ENCODE results near the gene ERN1. TPM values are rescaled to one million over a fixed set of nuclear protein-coding genes. Genes with fewer than 3 reads are reported as not detected.
A peak's percentile ranks its signal among the peaks of the same experiment; 100 is the strongest.

Gene ERN1
- total and polyA plus RNA-seq, 2 of the 13 experiments (the other 11 are each of a cell fraction or from before 2014, with no cell fraction given): 6.0 to 12.7 TPM

DNA sequence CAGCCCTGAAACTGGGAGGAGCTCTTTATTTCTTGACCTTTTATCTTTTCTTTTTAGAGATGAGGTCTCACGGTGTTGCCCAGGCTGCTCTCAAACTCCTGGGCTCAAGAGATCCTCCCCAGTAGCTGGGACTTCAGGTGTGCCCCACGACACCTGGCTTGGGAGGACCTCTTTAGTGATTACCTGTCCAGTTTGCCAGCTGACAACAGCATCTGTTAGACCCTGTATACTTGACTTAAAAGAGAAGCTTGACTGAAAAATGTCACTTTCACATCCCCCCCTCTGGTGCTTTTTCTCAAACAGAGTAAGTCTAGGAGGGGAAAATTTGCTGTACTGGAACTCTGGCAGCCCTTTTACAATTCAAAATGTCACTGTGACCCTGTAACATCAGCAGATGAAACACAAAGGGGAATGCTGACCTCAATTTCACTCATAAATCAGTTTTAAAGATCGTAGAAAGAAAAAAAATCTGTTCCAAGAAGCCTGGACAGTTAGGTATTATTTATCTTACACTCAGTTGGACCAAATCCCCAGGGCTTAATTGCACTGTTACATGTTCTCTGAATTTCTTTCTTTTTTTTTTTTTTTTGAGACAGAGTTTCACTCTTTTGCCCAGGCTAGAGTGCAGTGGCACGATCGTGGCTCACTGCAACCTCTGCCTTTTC is 1.8 kb upstream of the ERN1 start:
- WGBS (ENCODE audit: low lambda C conversion rate): 70% methylated on average over 5 of the region's 5 CpGs
- in situ Hi-C loops (cut with HindIII; ENCODE audit: extremely low pct_ligation_motif_present, low pct_unique_long_range_greater_than_20kb) (loop anchor here (5.0 to 10.0 kb wide), 3 partner anchors 69 to 207 kb away; no protein-coding TSS in a partner anchor), intact Hi-C loops (cut with micrococcal nuclease; ENCODE audit: unreplicated experiment) (loop anchor here (5.0 to 10.0 kb wide), 2 partner anchors 151 to 217 kb away; partner anchors contain the start of genes CSHL1 and GH1)
- Histone ChIP-seq H2AFZ (ENCODE audit: low read length) (no peak overlapping the region), H3K79me2 (ENCODE audit: insufficient read depth, low read length) (peaks cover 23% of the 10 kb centered on the region), H3K9ac (ENCODE audit: insufficient read depth, low read depth, low read length) (no peak overlapping the region), H3K27ac (ENCODE audit: extremely low read length, insufficient read depth, low read length) (no peak overlapping the region), H3K9me3 (ENCODE audit: low read length) (no peaks in the 10 kb centered on the region), H3K27me3 (ENCODE audit: control insufficient read depth in 1 of 2, insufficient read depth in 2 of 2, low read length in 2 of 2) (no peaks in the 10 kb centered on the region; a peak in 1 of 5 replicates), H3K4me1 (ENCODE audit: insufficient read depth, low read length) (peaks cover 76% of the 10 kb centered on the region), H3K4me2 (ENCODE audit: low read depth, low read length) (peak overlapping the region; percentile 25; the same call in 1 of the 2 replicates), H4K20me1 (ENCODE audit: insufficient read depth, low read length) (peaks cover 8% of the 10 kb centered on the region; the same call in 1 of the 2 replicates), H3K4me3 (replicated peaks in 1 of 3; ENCODE audit: insufficient read depth in 1 of 3, low read depth in 2 of 3, low read length in 3 of 3) (no peak overlapping the region), H3K36me3 (replicated peaks in 1 of 2; ENCODE audit: control insufficient read depth in 1 of 2, insufficient read depth in 2 of 2, low read length in 2 of 2) (no peaks in the 10 kb centered on the region)
- DNase-seq (ENCODE audit: low spot score): no peak
- TF ChIP-seq, protein P1, sequence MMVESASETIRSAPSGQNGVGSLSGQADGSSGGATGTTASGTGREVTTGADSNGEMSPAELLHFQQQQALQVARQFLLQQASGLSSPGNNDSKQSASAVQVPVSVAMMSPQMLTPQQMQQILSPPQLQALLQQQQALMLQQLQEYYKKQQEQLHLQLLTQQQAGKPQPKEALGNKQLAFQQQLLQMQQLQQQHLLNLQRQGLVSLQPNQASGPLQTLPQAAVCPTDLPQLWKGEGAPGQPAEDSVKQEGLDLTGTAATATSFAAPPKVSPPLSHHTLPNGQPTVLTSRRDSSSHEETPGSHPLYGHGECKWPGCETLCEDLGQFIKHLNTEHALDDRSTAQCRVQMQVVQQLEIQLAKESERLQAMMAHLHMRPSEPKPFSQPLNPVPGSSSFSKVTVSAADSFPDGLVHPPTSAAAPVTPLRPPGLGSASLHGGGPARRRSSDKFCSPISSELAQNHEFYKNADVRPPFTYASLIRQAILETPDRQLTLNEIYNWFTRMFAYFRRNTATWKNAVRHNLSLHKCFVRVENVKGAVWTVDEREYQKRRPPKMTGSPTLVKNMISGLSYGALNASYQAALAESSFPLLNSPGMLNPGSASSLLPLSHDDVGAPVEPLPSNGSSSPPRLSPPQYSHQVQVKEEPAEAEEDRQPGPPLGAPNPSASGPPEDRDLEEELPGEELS (CRISPR knock-in tag; IDR thresholded peaks at IDR 0.05): no peak
- TF ChIP-seq ZFP41 (CRISPR knock-in tag; IDR thresholded peaks at IDR 0.05; ENCODE audit: borderline replicate concordance): 0 out of 2 replicates have a peak, but pooled peaks have one; percentile 45
- CTCF ChIA-PET (ENCODE audit: low intra/inter-chr PET ratio, low total read pairs): interaction anchor here (5.1 kb wide), 1 partner anchor 68 kb away, joined by 67 read pairs; no protein-coding TSS in a partner anchor
- POLR2A ChIA-PET: interaction anchor here (0.7 to 10.7 kb wide), 9 partner anchors 14 to 255 kb away, joined by 3 to 138 read pairs (median 24); no protein-coding TSS in a partner anchor
- no TSS peak for BruUV-seq (replicated peaks)
- ATAC-seq: no peak
- no peak for FAIRE-seq

GRCh38 chr17:64130559-64131001 is 636 bp upstream of the ERN1 start:
- intact Hi-C loops (cut with micrococcal nuclease; ENCODE audit: unreplicated experiment): loop anchor here (5.0 to 10.0 kb wide), 2 partner anchors 152 to 216 kb away; partner anchors contain the start of genes CSHL1 and GH1
- FAIRE-seq (no peak), DNase-seq (ENCODE audit: low spot score) (no peak), ATAC-seq (no peak)
- no peaks in the 10 kb centered on the region; a peak in 1 of 5 replicates for H3K27me3 ChIP-seq (ENCODE audit: control insufficient read depth in 1 of 2, insufficient read depth in 2 of 2, low read length in 2 of 2)
- no TSS peak for BruUV-seq (replicated peaks)
- no peak overlapping the region for H2AFZ ChIP-seq (ENCODE audit: low read length)
- peaks cover 16% of the 10 kb centered on the region; the same call in 1 of the 2 replicates for H4K20me1 ChIP-seq (ENCODE audit: insufficient read depth, low read length)
- WGBS (ENCODE audit: low lambda C conversion rate): 83% methylated on average over 24 of the region's 24 CpGs
- H3K4me3 ChIP-seq (replicated peaks in 1 of 3; ENCODE audit: insufficient read depth in 1 of 3, low read depth in 2 of 3, low read length in 3 of 3): peak overlapping the region in 1 of 3 experiments; percentile 38; a peak in 2 of 6 replicates
- H3K9ac ChIP-seq (ENCODE audit: insufficient read depth, low read depth, low read length): no peak overlapping the region; the same call in 1 of the 2 replicates
- H3K9me3 ChIP-seq (ENCODE audit: low read length): no peaks in the 10 kb centered on the region
- in situ Hi-C loops (cut with HindIII; ENCODE audit: extremely low pct_ligation_motif_present, low pct_unique_long_range_greater_than_20kb): loop anchor here (5.0 to 10.0 kb wide), 3 partner anchors 68 to 206 kb away; no protein-coding TSS in a partner anchor
- peaks cover 34% of the 10 kb centered on the region for H3K79me2 ChIP-seq (ENCODE audit: insufficient read depth, low read length)
- no peak overlapping the region for H3K27ac ChIP-seq (ENCODE audit: extremely low read length, insufficient read depth, low read length)
- peaks cover 88% of the 10 kb centered on the region for H3K4me1 ChIP-seq (ENCODE audit: insufficient read depth, low read length)
- ChIA-PET POLR2A (interaction anchor here (1.1 to 10.7 kb wide), 8 partner anchors 15 to 102 kb away, joined by 4 to 138 read pairs (median 10); no protein-coding TSS in a partner anchor), CTCF (ENCODE audit: low intra/inter-chr PET ratio, low total read pairs) (no interaction called here)
- peak overlapping the region; percentile 69 for H3K4me2 ChIP-seq (ENCODE audit: low read depth, low read length)
- H3K36me3 ChIP-seq (replicated peaks in 1 of 2; ENCODE audit: control insufficient read depth in 1 of 2, insufficient read depth in 2 of 2, low read length in 2 of 2): no peaks in the 10 kb centered on the region
- 0 out of 2 replicates have a peak, but pooled peaks have one; percentile 49 for TF ChIP-seq ZNF605 (CRISPR knock-in tag; IDR thresholded peaks at IDR 0.05)
- no peak for TF ChIP-seq LRRFIP1 (CRISPR knock-in tag; conservative IDR thresholded peaks at IDR 0.05)
- TF ChIP-seq GZF1 (CRISPR knock-in tag; IDR thresholded peaks at IDR 0.05): no peak
- TF ChIP-seq FOXO4 (CRISPR knock-in tag; conservative IDR thresholded peaks at IDR 0.05): 0 out of 2 replicates have a peak, but pooled peaks have one; percentile 65
- no peak for TF ChIP-seq AHR (CRISPR knock-in tag; IDR thresholded peaks at IDR 0.05)
- TF ChIP-seq ATF7-NPFF (CRISPR knock-in tag; IDR thresholded peaks at IDR 0.05; ENCODE audit: low read depth): no peak

Data from HepG2 (cell line).